Activated CD4-positive, alpha-beta T cell treated with anti-CD3 and anti-CD28 coated beads, Interleukin-2, amount 10 ng/mL, durations not matched to agents 7 days and 5 days (primary cell): Measurements from ENCODE around the gene SLAMF8. TPM values are rescaled to one million over a fixed set of nuclear protein-coding genes. Genes with fewer than 3 reads are reported as not detected.

Source experiments
- CTCF ChIA-PET: fragments of 350-600 bp; sonication (Branson Sonifier 250); formaldehyde crosslinking; loops from one replicate; lab custom pipeline; 2021; ENCODE audit warnings: antibody characterized with exemption; lab: Charles Lee
- POLR2A ChIA-PET: fragments of 350-600 bp; sonication (Branson Sonifier 250); formaldehyde crosslinking; loops from one replicate; lab custom pipeline; 2021; ENCODE audit warnings: antibody characterized with exemption; lab: Charles Lee
- DNase-seq: peaks from one replicate; pipeline ENCODE4 v3.0.0-alpha.2; 2020
- H3K27ac Mint-ChIP-seq: one replicate; pipeline ENCODE4 v1.8.0; 2021; ENCODE audit warnings: mild to moderate bottlenecking, moderate library complexity, mixed read lengths
- H3K27me3 Mint-ChIP-seq: one replicate; pipeline ENCODE4 v1.8.0; 2021; ENCODE audit warnings: mixed read lengths
- H3K36me3 Mint-ChIP-seq: one replicate; pipeline ENCODE4 v1.8.0; 2021; ENCODE audit warnings: low read depth, mixed read lengths
- H3K4me1 Mint-ChIP-seq: one replicate; pipeline ENCODE4 v1.8.0; 2021; ENCODE audit warnings: mixed read lengths
- H3K4me3 Mint-ChIP-seq: one replicate; pipeline ENCODE4 v1.8.0; 2021; ENCODE audit warnings: mild to moderate bottlenecking, moderate library complexity, mixed read lengths
- H3K9me3 Mint-ChIP-seq: one replicate; pipeline ENCODE4 v1.8.0; 2021; ENCODE audit warnings: mixed read lengths
- total RNA-seq, 2 experiments: library from RNA; stranded (reverse); gene quantifications; one replicate each; pipeline ENCODE4 v1.2.3, GENCODE V29; 2021

Gene SLAMF8
- total RNA-seq, 2 experiments from 2014 or later, result 0.47 to 0.89 TPM

DNA sequence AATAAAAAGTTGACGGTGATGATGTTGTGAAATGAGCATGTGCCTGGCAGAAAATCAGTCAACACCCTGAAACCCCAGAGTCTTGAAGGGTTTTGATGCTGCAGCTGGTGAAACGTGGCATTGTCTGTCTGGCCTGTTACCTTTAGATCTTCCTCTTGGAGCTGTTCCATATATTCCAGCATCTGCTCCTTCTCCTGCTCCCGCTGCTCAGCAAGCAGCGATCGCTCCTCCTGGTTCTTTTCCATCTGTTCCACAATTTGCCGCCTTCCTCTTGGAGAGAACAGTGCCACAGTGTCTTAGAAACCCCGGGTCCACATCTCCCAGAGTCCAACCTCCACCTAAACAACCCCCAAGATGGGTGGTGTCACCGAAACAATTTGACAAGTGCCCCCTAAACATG lies 57.6 kb downstream of the SLAMF8 start:
- Mint-ChIP-seq H3K9me3 (no peaks in the 10 kb centered on the region), H3K27ac (no peak overlapping the region), H3K36me3 (no peaks in the 10 kb centered on the region), H3K27me3 (peaks cover 1% of the 10 kb centered on the region), H3K4me1 (peaks cover 2% of the 10 kb centered on the region), H3K4me3 (no peak overlapping the region)
- DNase-seq, result no peak
- ChIA-PET POLR2A (no interaction called here), CTCF (interaction anchor here (1.2 to 3.9 kb wide), 3 partner anchors 83 to 106 kb away, joined by 3 to 10 read pairs (median 3); partner anchors contain the start of gene FCRL6)

Other genes with a start within 250 kb of the SLAMF8 start
- gene APCS, start 239.0 kb upstream of the SLAMF8 start, total RNA-seq, result not detected
- gene CRP, start 112.3 kb upstream of the SLAMF8 start, total RNA-seq, result not detected
- 10 to 100 TPM; 22.9 to 23.8 TPM for gene DUSP23, start 45.9 kb upstream of the SLAMF8 start, total RNA-seq
- gene FCRL6, start 24.5 kb upstream of the SLAMF8 start, total RNA-seq, result under 1 TPM in 1 of 2 experiments, not detected in 1; 0.15 TPM
- gene VSIG8, start 35.8 kb downstream of the SLAMF8 start, total RNA-seq, result not detected
- under 1 TPM; 0.25 to 0.37 TPM for gene CFAP45, start 73.3 kb downstream of the SLAMF8 start, total RNA-seq
- gene TAGLN2, start 98.6 kb downstream of the SLAMF8 start, total RNA-seq, result 100 to 1,000 TPM; 429 to 461 TPM
- gene IGSF9, start 118.7 kb downstream of the SLAMF8 start, total RNA-seq, result not detected
- gene SLAMF9, start 127.4 kb downstream of the SLAMF8 start, total RNA-seq, result not detected
- 1 to 10 TPM; 5.9 to 6.4 TPM for gene PIGM, start 205.1 kb downstream of the SLAMF8 start, total RNA-seq
- gene KCNJ10, start 243.3 kb downstream of the SLAMF8 start, total RNA-seq, result not detected